Thyroid gland (tissue), 4 donors: ENCODE data around the gene CALCR. TPM values are rescaled to one million over a fixed set of nuclear protein-coding genes. Genes with fewer than 3 reads are reported as not detected.

Experiments used
- DNase-seq, 2 donors: peaks; one replicate each; pipeline ENCODE4 v3.0.0-alpha.2; 2019
- H3K27ac ChIP-seq, 3 donors: fragments of 200-600 bp; sonication (generic); 1 replicate in 2 of 3; 2 replicates in 1 of 3; pipeline ENCODE4 v1.5.1; 2016 to 2019; ENCODE audit warnings: mild to moderate bottlenecking in 1 of 3, moderate library complexity in 1 of 3
- H3K27me3 ChIP-seq: fragments of 200-600 bp; sonication (generic); one replicate; pipeline ENCODE4 v1.5.1; 2019
- H3K36me3 ChIP-seq, 2 donors: fragments of 200-600 bp; sonication (generic); one replicate each; pipeline ENCODE4 v1.5.1; 2016 to 2019
- H3K4me1 ChIP-seq, 2 donors: fragments of 200-600 bp; sonication (generic); one replicate each; pipeline ENCODE4 v1.5.1; 2017 to 2019
- H3K4me3 ChIP-seq, 3 donors: fragments of 200-600 bp; sonication (generic); replicated peaks in 1 of 3; 1 replicate in 2 of 3; 2 replicates in 1 of 3; pipeline ENCODE4 v1.5.1; 2016; ENCODE audit warnings: mild to moderate bottlenecking in 1 of 3
- H3K9me3 ChIP-seq: fragments of 200-600 bp; sonication (generic); one replicate; pipeline ENCODE4 v1.5.1; 2017
- CTCF ChIP-seq, 6 experiments: fragments of 200-600 bp in 3 of 6; fragments of 450-650 bp in 3 of 6; sonication (generic) in 3 of 6; IDR thresholded peaks; one replicate each; pipeline ENCODE4 v1.5.1; 2016 to 2019; ENCODE audit warnings: antibody characterized with exemption in 6 of 6, mild to moderate bottlenecking in 2 of 6, inconsistent platforms in 1 of 6, moderate library complexity in 1 of 6
- POLR2A ChIP-seq, 2 donors: fragments of 450-650 bp; IDR thresholded peaks; one replicate each; pipeline ENCODE4 v1.6.1; 2017; ENCODE audit warnings: antibody characterized with exemption in 2 of 2, mild to moderate bottlenecking in 2 of 2, moderate library complexity in 1 of 2
- WGBS, 2 donors: methylation state at CpG; one replicate each; pipeline ENCODE4 v1.1.5; 2017; 5-methylcytosine and 5-hydroxymethylcytosine counted together
- intact Hi-C: fragments of 100-400 bp; cut with DNase I; formaldehyde crosslinking; loops from one replicate; pipeline ENCODE4 v1.15.1; 2023
- total RNA-seq, 4 donors: library from RNA; depleted of rRNA; stranded (reverse); fragments of >200 nt; gene quantifications; one replicate each; pipeline ENCODE4 v1.2.3, GENCODE V29; 2016

CALCR gene
- total RNA-seq, 4 donors from 2014 or later = 0.11 TPM; not detected in 3

DNA sequence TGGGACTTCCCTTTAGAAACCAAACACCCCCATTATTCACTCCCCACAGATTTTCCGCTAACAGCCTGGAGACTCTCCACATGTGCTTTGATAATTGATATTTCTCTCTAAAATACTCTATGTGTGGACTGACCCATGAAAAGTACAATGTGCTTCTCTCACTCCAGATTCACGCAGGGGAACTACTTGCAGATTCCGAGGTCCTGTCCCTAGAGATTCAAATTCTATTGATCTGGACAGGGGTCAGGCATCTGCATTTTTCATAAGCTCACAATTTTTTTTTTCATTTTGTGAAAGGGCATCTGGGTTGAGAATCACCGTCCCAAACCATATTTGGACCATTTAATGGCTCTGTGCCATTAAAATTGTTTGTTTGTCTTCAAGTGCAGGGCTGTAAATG lies 98.7 kb downstream of the CALCR start:
- no peaks in the 10 kb centered on the region for H3K9me3 ChIP-seq
- TF ChIP-seq POLR2A (IDR thresholded peaks at IDR 0.05) (no peak), CTCF (IDR thresholded peaks at IDR 0.05) (no peak)
- DNase-seq = no peak
- H3K36me3 ChIP-seq = no peaks in the 10 kb centered on the region
- no peaks in the 10 kb centered on the region for H3K4me1 ChIP-seq
- no peak overlapping the region for H3K27ac ChIP-seq
- no peak overlapping the region for H3K4me3 ChIP-seq
- 55 to 64% methylated on average over 4 of the region's 4 CpGs for WGBS, 2 donors
- intact Hi-C loops = no loop called here
- no peaks in the 10 kb centered on the region for H3K27me3 ChIP-seq

- no peaks in the 10 kb centered on the region for H3K27me3 ChIP-seq
- no peaks in the 10 kb centered on the region for H3K36me3 ChIP-seq
- 83 to 84% methylated on average over 2 of the region's 2 CpGs for WGBS, 2 donors
- H3K4me3 ChIP-seq = no peak overlapping the region
- no peaks in the 10 kb centered on the region for H3K4me1 ChIP-seq
- no peak overlapping the region for H3K27ac ChIP-seq
- H3K9me3 ChIP-seq = no peaks in the 10 kb centered on the region
- intact Hi-C loops = no loop called here
- TF ChIP-seq POLR2A (IDR thresholded peaks at IDR 0.05) = no peak
- TF ChIP-seq CTCF (IDR thresholded peaks at IDR 0.05) = no peak
- DNase-seq = no peak
These were observed 103.1 kb downstream of the CALCR start for GRCh38 chr7:93471456-93471855.

GRCh38 chr7:93463764-93464163 lies 110.8 kb downstream of the CALCR start:
- no peak for TF ChIP-seq POLR2A (IDR thresholded peaks at IDR 0.05)
- TF ChIP-seq CTCF (IDR thresholded peaks at IDR 0.05) = no peak
- Histone ChIP-seq H3K27ac (no peak overlapping the region), H3K4me1 (no peaks in the 10 kb centered on the region), H3K4me3 (no peak overlapping the region), H3K36me3 (no peaks in the 10 kb centered on the region), H3K27me3 (no peaks in the 10 kb centered on the region), H3K9me3 (no peaks in the 10 kb centered on the region)
- no peak for DNase-seq
- intact Hi-C loops = no loop called here
- WGBS, 2 donors = 86 to 92% methylated on average over 2 of the region's 2 CpGs

- Histone ChIP-seq H3K27me3 (no peaks in the 10 kb centered on the region), H3K27ac (no peak overlapping the region), H3K36me3 (no peaks in the 10 kb centered on the region), H3K9me3 (no peaks in the 10 kb centered on the region), H3K4me3 (no peak overlapping the region), H3K4me1 (no peaks in the 10 kb centered on the region)
- TF ChIP-seq CTCF (IDR thresholded peaks at IDR 0.05) (no peak), POLR2A (IDR thresholded peaks at IDR 0.05) (no peak)
- intact Hi-C loops = no loop called here
- 62 to 72% methylated on average over 2 of the region's 2 CpGs for WGBS, 2 donors
- DNase-seq = no peak
These were observed 113.2 kb downstream of the CALCR start for GRCh38 chr7:93461350-93461749.

DNA sequence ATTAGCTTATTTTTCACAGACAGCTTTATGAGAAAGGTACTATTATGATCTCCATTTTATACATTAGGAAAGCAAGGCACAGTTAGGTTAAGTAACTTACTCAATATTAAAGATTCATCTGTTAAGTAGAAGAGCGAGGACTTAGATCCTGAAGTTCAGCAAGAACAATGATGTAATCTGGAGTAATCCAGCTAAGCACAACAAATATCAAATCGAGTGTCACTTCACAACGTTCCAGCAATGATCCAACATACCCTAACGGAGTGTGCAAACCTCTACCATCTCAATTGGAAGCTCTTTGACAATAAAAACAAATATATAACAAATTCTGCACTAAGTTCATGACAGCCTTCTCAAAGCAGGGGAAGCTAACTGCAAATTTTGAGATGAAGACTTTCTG lies 121.3 kb downstream of the CALCR start:
- Histone ChIP-seq H3K36me3 (no peaks in the 10 kb centered on the region), H3K4me3 (no peak overlapping the region), H3K27me3 (no peaks in the 10 kb centered on the region), H3K4me1 (no peaks in the 10 kb centered on the region), H3K9me3 (no peaks in the 10 kb centered on the region), H3K27ac (no peak overlapping the region)
- TF ChIP-seq CTCF (IDR thresholded peaks at IDR 0.05) = no peak
- intact Hi-C loops = no loop called here
- WGBS, 2 donors = 42 to 69% methylated on average over 4 of the region's 4 CpGs
- DNase-seq = no peak
